GM18858 (cell line): ENCODE data around the gene ATP13A2.

ENCODE experiments used
- ATAC-seq: cut with Tn5 transposase; IDR thresholded peaks from one replicate; pipeline ENCODE4 v1.9.1; 2021; ENCODE audit not compliant: unreplicated experiment

ATP13A2 gene

GRCh38 chr1:17032741-17033140, 21.0 kb upstream of the ATP13A2 start:
- ATAC-seq, result no peak

GRCh38 chr1:17031436-17031835, 19.7 kb upstream of the ATP13A2 start:
- no peak for ATAC-seq

GRCh38 chr1:17030206-17030605, 18.5 kb upstream of the ATP13A2 start:
- ATAC-seq, result no peak

- no peak for ATAC-seq
Measured at GRCh38 chr1:17028662-17029188, 17.0 kb upstream of the ATP13A2 start.

GRCh38 chr1:17027900-17028299, 16.2 kb upstream of the ATP13A2 start:
- ATAC-seq, result no peak

- no peak for ATAC-seq
Measured at GRCh38 chr1:17027403-17027802, 15.7 kb upstream of the ATP13A2 start.

GRCh38 chr1:17024721-17025120, 13.0 kb upstream of the ATP13A2 start:
- ATAC-seq, result no peak

- no peak for ATAC-seq
Measured at GRCh38 chr1:17023573-17023972, 11.8 kb upstream of the ATP13A2 start.

GRCh38 chr1:17023102-17023501, 11.4 kb upstream of the ATP13A2 start:
- no peak for ATAC-seq

- no peak for ATAC-seq
Measured at GRCh38 chr1:17021896-17022295, 10.2 kb upstream of the ATP13A2 start.

- ATAC-seq, result no peak
Measured at GRCh38 chr1:17020502-17020901, 8.8 kb upstream of the ATP13A2 start.

GRCh38 chr1:17018849-17019248, 7.1 kb upstream of the ATP13A2 start:
- ATAC-seq, result no peak

GRCh38 chr1:17017435-17017834, 5.7 kb upstream of the ATP13A2 start:
- no peak for ATAC-seq

GRCh38 chr1:17016317-17016661, 4.6 kb upstream of the ATP13A2 start:
- ATAC-seq, result no peak

GRCh38 chr1:17014671-17015567, 3.2 kb upstream of the ATP13A2 start:
- ATAC-seq, result no peak

GRCh38 chr1:17013491-17014320, 2.0 kb upstream of the ATP13A2 start:
- ATAC-seq, result no peak

GRCh38 chr1:17012775-17013490, 1.2 kb upstream of the ATP13A2 start:
- no peak for ATAC-seq

- ATAC-seq, result no peak
Measured at GRCh38 chr1:17011092-17011438, 663 bp downstream of the ATP13A2 start.

- no peak for ATAC-seq
Measured at GRCh38 chr1:17009706-17010105, 2.0 kb downstream of the ATP13A2 start.

- no peak for ATAC-seq
Measured at GRCh38 chr1:17008208-17008855, 3.4 kb downstream of the ATP13A2 start.

GRCh38 chr1:17007121-17007520, 4.6 kb downstream of the ATP13A2 start:
- ATAC-seq, result no peak
